Measurements from ENCODE around the gene TAPBPL. TPM values are rescaled to one million over a fixed set of nuclear protein-coding genes. Genes with fewer than 3 reads are reported as not detected.

The TAPBPL gene
- total and polyA plus RNA-seq, 2 of the 4 experiments (the other 2 are of a cell fraction): 3.4 to 12.1 TPM

- Histone ChIP-seq H3K9me3 (ENCODE audit: control insufficient read depth, insufficient read depth, low read length) (no peaks in the 10 kb centered on the region), H3K36me3 (ENCODE audit: control insufficient read depth, insufficient read depth, low read length) (peaks cover 57% of the 10 kb centered on the region), H3K23ac (ENCODE audit: low read depth, low read length) (no peak overlapping the region), H2BK20ac (ENCODE audit: low read depth, low read length) (no peak overlapping the region), H3K79me1 (ENCODE audit: low read depth in 1 of 2, low read length in 2 of 2) (peaks cover 8 to 23% of the 10 kb centered on the region in 2 experiments; a peak in 3 of 4 replicates), H2BK15ac (ENCODE audit: low read depth, low read length) (no peak overlapping the region), H4K91ac (ENCODE audit: insufficient read depth, low read depth, low read length) (no peak overlapping the region), H3K27ac (ENCODE audit: insufficient read depth, low read length) (no peak overlapping the region), H3K56ac (ENCODE audit: extremely low read depth, insufficient read depth, low read length) (no peak overlapping the region), H3K9me1 (ENCODE audit: insufficient read depth, low read length) (0 out of 2 replicates have a peak, but pooled peaks cover 4% of the 10 kb centered on the region), H2AK9ac (replicated peaks; ENCODE audit: low read depth, low read length, poor library complexity) (no peak overlapping the region), H4K8ac (ENCODE audit: low read depth in 2 of 2, low read length in 2 of 2) (no peak overlapping the region), H4K20me1 (ENCODE audit: insufficient read depth, low read length) (peaks cover 5% of the 10 kb centered on the region; the same call in 1 of the 2 replicates), H3K4me1 (ENCODE audit: control insufficient read depth, insufficient read depth, low read length) (no peaks in the 10 kb centered on the region), H2AFZ (replicated peaks; ENCODE audit: low read length, poor library complexity) (no peak overlapping the region), H2BK5ac (ENCODE audit: low read depth, low read length, poor library complexity, severe bottlenecking) (no peak overlapping the region), H2BK120ac (ENCODE audit: low read depth, low read length) (no peak overlapping the region), H3K4me2 (ENCODE audit: low read depth, low read length) (no peak overlapping the region), H3K18ac (ENCODE audit: low read depth, low read length) (no peak overlapping the region), H3K4ac (ENCODE audit: low read depth, low read length) (no peak overlapping the region), H3K14ac (replicated peaks; ENCODE audit: low read depth, low read length) (no peak overlapping the region), H3K27me3 (ENCODE audit: control insufficient read depth, insufficient read depth, low read length) (no peaks in the 10 kb centered on the region), H3K9ac (ENCODE audit: low read depth, low read length) (no peak overlapping the region), H4K5ac (ENCODE audit: low read depth, low read length) (no peak overlapping the region), H2AK5ac (ENCODE audit: low read depth, low read length) (no peak overlapping the region), H3K4me3 (ENCODE audit: insufficient read depth, low read depth, low read length) (no peak overlapping the region)
- CTCF ChIA-PET: no interaction called here
- dilution Hi-C loops (cut with HindIII; ENCODE audit: low sequenced_read_pairs, unreplicated experiment) (no loop called here), in situ Hi-C loops (cut with MboI; ENCODE audit: low sequenced_read_pairs) (loop anchor here (5.0 to 25.0 kb wide), 4 partner anchors 41 to 401 kb away; no protein-coding TSS in a partner anchor), intact Hi-C loops (cut with micrococcal nuclease) (no loop called here)
- WGBS, 2 experiments (ENCODE audit: extremely low coverage in 2 of 2, insufficient read length in 1 of 2): no CpG with 5 or more reads among the region's 7 CpGs
- BruUV-seq (replicated peaks): no TSS peak
- TF ChIP-seq FOS (IDR thresholded peaks at IDR 0.05; ENCODE audit: low read depth, low read length): no peak
- TF ChIP-seq, protein P1, sequence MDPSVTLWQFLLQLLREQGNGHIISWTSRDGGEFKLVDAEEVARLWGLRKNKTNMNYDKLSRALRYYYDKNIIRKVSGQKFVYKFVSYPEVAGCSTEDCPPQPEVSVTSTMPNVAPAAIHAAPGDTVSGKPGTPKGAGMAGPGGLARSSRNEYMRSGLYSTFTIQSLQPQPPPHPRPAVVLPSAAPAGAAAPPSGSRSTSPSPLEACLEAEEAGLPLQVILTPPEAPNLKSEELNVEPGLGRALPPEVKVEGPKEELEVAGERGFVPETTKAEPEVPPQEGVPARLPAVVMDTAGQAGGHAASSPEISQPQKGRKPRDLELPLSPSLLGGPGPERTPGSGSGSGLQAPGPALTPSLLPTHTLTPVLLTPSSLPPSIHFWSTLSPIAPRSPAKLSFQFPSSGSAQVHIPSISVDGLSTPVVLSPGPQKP (IDR thresholded peaks at IDR 0.05; ENCODE audit: borderline replicate concordance, low read depth, low read length): no peak
- no peak for TF ChIP-seq RCOR1 (IDR thresholded peaks at IDR 0.05; ENCODE audit: insufficient replicate concordance, low read length)
- TF ChIP-seq CEBPB (IDR thresholded peaks at IDR 0.05; ENCODE audit: low read depth, low read length): no peak
- no peak for TF ChIP-seq RAD21 (IDR thresholded peaks at IDR 0.05; ENCODE audit: low read length)
- TF ChIP-seq BHLHE40 (IDR thresholded peaks at IDR 0.05; ENCODE audit: low read depth, low read length): no peak
- TF ChIP-seq MAZ (IDR thresholded peaks at IDR 0.05; ENCODE audit: borderline replicate concordance, low read depth, low read length): no peak
- no peak for TF ChIP-seq SMC3 (IDR thresholded peaks at IDR 0.05; ENCODE audit: low read depth, low read length)
- no peak for TF ChIP-seq CTCF (conservative IDR thresholded peaks at IDR 0.05; ENCODE audit: low read depth, low read length)
- TF ChIP-seq NFE2L2 (IDR thresholded peaks at IDR 0.05; ENCODE audit: low read depth, low read length): no peak
- no peak for TF ChIP-seq CHD1 (IDR thresholded peaks at IDR 0.05; ENCODE audit: low read depth, low read length)
- no peak for TF ChIP-seq RFX5 (IDR thresholded peaks at IDR 0.05; ENCODE audit: low read depth, low read length)
- POLR2A ChIA-PET (ENCODE audit: unreplicated experiment): no interaction called here
- DNase-seq: no peak
- ATAC-seq (ENCODE audit: low read depth): no peak
Observed at GRCh38 chr12:6463216-6463615, 11.4 kb downstream of the TAPBPL start.
